ENCODE measurements around the gene LIMA1.
"Not testable (repeated sequence)": the region's sequence is repeated elsewhere in the genome, so short reads cannot be mapped to it uniquely, and the experiment has no call there.

DNA sequence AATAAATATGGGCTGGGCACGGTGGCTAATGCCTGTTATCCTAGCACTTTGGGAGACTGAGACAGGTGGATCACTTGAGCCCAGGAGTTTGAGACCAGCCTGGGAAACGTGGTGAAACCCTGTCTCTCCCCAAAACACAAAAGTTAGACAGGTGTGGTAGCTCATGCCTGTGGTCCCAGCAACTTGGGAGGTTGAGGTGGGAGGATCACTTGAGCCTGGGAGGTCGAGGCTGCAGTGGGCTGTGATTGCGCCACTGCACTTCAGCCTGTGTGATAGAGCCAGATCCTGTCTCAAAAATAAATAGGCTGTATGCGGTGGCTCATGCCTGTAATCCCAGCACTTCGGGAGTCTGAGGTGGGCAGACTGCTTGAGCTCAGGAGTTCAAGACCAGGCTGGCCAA, 135.3 kb downstream of the LIMA1 start:
- not testable (repeated sequence) for TF ChIP-seq POLR2A (IDR thresholded peaks at IDR 0.05; ENCODE audit: low read depth, low read length); MXI1 (IDR thresholded peaks at IDR 0.05; ENCODE audit: borderline replicate concordance, low read depth, low read length); RAD21 (IDR thresholded peaks at IDR 0.05; ENCODE audit: low read length); MAFK (IDR thresholded peaks at IDR 0.05; ENCODE audit: low read depth, low read length); RCOR1 (IDR thresholded peaks at IDR 0.05; ENCODE audit: insufficient replicate concordance, low read length); SMC3 (IDR thresholded peaks at IDR 0.05; ENCODE audit: low read depth, low read length)
- TF ChIP-seq, protein P1, sequence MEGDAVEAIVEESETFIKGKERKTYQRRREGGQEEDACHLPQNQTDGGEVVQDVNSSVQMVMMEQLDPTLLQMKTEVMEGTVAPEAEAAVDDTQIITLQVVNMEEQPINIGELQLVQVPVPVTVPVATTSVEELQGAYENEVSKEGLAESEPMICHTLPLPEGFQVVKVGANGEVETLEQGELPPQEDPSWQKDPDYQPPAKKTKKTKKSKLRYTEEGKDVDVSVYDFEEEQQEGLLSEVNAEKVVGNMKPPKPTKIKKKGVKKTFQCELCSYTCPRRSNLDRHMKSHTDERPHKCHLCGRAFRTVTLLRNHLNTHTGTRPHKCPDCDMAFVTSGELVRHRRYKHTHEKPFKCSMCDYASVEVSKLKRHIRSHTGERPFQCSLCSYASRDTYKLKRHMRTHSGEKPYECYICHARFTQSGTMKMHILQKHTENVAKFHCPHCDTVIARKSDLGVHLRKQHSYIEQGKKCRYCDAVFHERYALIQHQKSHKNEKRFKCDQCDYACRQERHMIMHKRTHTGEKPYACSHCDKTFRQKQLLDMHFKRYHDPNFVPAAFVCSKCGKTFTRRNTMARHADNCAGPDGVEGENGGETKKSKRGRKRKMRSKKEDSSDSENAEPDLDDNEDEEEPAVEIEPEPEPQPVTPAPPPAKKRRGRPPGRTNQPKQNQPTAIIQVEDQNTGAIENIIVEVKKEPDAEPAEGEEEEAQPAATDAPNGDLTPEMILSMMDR (conservative IDR thresholded peaks at IDR 0.05; ENCODE audit: low read depth, low read length), result not testable (repeated sequence)
- TF ChIP-seq, protein P2, sequence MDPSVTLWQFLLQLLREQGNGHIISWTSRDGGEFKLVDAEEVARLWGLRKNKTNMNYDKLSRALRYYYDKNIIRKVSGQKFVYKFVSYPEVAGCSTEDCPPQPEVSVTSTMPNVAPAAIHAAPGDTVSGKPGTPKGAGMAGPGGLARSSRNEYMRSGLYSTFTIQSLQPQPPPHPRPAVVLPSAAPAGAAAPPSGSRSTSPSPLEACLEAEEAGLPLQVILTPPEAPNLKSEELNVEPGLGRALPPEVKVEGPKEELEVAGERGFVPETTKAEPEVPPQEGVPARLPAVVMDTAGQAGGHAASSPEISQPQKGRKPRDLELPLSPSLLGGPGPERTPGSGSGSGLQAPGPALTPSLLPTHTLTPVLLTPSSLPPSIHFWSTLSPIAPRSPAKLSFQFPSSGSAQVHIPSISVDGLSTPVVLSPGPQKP (IDR thresholded peaks at IDR 0.05; ENCODE audit: borderline replicate concordance, low read depth, low read length), result not testable (repeated sequence)
- TF ChIP-seq, protein P3, sequence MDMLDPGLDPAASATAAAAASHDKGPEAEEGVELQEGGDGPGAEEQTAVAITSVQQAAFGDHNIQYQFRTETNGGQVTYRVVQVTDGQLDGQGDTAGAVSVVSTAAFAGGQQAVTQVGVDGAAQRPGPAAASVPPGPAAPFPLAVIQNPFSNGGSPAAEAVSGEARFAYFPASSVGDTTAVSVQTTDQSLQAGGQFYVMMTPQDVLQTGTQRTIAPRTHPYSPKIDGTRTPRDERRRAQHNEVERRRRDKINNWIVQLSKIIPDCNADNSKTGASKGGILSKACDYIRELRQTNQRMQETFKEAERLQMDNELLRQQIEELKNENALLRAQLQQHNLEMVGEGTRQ (IDR thresholded peaks at IDR 0.05; ENCODE audit: low read depth, low read length), result not testable (repeated sequence)

Measured in IMR-90 (cell line).